SU-DHL-6 (cell line): ENCODE results near the gene PCSK9.

Experiments used
- EZH2phosphoT487 ChIP-seq: fragments of 200-600 bp; sonication (generic), shearing (Covaris generic); conservative IDR thresholded peaks from 2 replicates; pipeline ENCODE4 v1.6.1; 2018; ENCODE audit warnings: mild to moderate bottlenecking, antibody characterized with exemption, low read length, moderate library complexity, mixed read lengths
- TF ChIP-seq, protein P1 (sequence below): fragments of 200-600 bp; sonication (generic); IDR thresholded peaks from one replicate; pipeline ENCODE4 v1.5.1; 2017; ENCODE audit warnings: antibody characterized with exemption, mild to moderate bottlenecking, low read length, moderate library complexity; ENCODE audit not compliant: insufficient read depth, poor library complexity, severe bottlenecking

- TF ChIP-seq, protein P1, sequence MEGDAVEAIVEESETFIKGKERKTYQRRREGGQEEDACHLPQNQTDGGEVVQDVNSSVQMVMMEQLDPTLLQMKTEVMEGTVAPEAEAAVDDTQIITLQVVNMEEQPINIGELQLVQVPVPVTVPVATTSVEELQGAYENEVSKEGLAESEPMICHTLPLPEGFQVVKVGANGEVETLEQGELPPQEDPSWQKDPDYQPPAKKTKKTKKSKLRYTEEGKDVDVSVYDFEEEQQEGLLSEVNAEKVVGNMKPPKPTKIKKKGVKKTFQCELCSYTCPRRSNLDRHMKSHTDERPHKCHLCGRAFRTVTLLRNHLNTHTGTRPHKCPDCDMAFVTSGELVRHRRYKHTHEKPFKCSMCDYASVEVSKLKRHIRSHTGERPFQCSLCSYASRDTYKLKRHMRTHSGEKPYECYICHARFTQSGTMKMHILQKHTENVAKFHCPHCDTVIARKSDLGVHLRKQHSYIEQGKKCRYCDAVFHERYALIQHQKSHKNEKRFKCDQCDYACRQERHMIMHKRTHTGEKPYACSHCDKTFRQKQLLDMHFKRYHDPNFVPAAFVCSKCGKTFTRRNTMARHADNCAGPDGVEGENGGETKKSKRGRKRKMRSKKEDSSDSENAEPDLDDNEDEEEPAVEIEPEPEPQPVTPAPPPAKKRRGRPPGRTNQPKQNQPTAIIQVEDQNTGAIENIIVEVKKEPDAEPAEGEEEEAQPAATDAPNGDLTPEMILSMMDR = no peak
- no peak for TF ChIP-seq EZH2phosphoT487
Measured at GRCh38 chr1:55010194-55010886, 29.0 kb upstream of the PCSK9 start.
